OCI-LY7 (cell line): ENCODE results near the gene ZNF512.

Experiments used
- EZH2phosphoT487 ChIP-seq: fragments of 200-600 bp; sonication (generic); IDR thresholded peaks from 2 replicates; pipeline ENCODE4 v1.6.1; 2018; ENCODE audit warnings: low read depth, borderline replicate concordance, mild to moderate bottlenecking, mixed run types, antibody characterized with exemption, low read length, moderate library complexity, mixed read lengths
- TF ChIP-seq, protein P1 (sequence below): fragments of 200-600 bp; sonication (generic); conservative IDR thresholded peaks from 2 replicates; pipeline ENCODE4 v1.5.1; 2014; ENCODE audit warnings: mild to moderate bottlenecking, antibody characterized with exemption, low read length, moderate library complexity, mixed read lengths

DNA sequence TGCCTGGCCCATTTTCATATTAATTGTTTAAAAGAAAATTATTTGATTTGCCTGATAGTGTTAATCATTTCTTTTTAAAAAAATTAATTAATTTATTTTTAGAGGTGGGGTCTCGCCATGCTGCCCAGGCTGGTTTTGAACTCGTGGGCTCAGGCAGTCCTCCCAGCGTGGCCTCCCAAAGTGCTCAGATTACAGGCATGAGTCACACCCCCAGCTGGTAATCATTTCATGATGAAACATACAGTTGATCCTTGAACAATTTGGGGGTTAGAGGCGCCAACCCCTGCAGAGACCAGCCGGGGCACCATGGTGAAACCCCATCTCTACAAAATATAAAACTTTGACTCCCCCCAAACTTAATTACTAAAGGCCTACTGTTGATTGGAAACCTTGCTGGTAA lies 53.9 kb downstream of the ZNF512 start:
- TF ChIP-seq, protein P1, sequence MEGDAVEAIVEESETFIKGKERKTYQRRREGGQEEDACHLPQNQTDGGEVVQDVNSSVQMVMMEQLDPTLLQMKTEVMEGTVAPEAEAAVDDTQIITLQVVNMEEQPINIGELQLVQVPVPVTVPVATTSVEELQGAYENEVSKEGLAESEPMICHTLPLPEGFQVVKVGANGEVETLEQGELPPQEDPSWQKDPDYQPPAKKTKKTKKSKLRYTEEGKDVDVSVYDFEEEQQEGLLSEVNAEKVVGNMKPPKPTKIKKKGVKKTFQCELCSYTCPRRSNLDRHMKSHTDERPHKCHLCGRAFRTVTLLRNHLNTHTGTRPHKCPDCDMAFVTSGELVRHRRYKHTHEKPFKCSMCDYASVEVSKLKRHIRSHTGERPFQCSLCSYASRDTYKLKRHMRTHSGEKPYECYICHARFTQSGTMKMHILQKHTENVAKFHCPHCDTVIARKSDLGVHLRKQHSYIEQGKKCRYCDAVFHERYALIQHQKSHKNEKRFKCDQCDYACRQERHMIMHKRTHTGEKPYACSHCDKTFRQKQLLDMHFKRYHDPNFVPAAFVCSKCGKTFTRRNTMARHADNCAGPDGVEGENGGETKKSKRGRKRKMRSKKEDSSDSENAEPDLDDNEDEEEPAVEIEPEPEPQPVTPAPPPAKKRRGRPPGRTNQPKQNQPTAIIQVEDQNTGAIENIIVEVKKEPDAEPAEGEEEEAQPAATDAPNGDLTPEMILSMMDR: no peak
- TF ChIP-seq EZH2phosphoT487: no peak
